Posterior cingulate gyrus (tissue), 11 donors: Measurements from ENCODE around the gene PCGF1.
A peak's percentile ranks its signal among the peaks of the same experiment; 100 is the strongest.

ENCODE experiments used
- DNase-seq, 10 donors: peaks; one replicate each; pipeline versions ENCODE4 v3.0.0 to v3.0.0-alpha.2; 2020 to 2021; ENCODE audit warnings: mixed read lengths in 3 of 10
- intact Hi-C: fragments of 100-400 bp; cut with DNase I; formaldehyde crosslinking; loops from one replicate; pipeline ENCODE4 v1.15.1; 2023

Gene PCGF1

DNA sequence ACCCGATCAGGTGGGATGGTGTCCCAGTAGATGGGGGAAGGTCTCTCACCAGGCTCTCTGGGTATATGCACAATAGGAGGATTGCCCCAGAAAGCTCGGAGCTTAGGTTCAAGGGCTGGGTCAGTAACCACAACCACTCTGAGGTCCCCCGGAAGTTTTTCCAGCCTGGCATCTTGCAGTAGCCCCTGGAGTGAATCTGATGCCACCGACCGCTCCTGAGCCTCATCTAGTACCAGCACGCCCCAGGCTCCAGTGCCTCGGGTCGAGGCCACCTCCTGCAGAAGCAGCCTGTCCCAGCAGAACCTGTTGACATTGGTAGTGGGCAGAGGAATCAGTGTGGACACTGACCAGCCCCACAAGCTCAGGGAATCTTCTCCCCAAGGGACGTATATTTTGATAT lies 16.5 kb upstream of the PCGF1 start:
- no peak for DNase-seq
- intact Hi-C loops = no loop called here

DNA sequence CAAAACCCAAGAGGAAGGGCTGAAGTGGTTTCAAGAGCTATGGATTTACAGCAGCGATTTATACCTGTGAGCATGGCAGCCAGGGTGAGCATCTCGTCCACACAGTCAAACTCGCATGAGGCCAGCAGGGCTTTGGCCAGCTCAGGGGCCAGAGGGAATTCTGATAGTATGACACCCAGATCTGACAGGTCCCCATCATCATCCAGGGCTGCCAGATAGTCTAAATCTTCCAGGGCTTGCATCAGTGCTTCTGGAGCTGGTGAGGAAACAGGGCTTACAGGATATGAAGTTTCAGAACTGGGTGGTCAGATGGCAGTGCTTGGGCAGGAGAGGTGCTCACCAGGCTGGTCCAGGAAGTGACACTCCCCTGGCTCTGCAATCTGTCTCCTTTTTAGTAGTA lies 15.0 kb upstream of the PCGF1 start:
- intact Hi-C loops = no loop called here
- no peak for DNase-seq

DNA sequence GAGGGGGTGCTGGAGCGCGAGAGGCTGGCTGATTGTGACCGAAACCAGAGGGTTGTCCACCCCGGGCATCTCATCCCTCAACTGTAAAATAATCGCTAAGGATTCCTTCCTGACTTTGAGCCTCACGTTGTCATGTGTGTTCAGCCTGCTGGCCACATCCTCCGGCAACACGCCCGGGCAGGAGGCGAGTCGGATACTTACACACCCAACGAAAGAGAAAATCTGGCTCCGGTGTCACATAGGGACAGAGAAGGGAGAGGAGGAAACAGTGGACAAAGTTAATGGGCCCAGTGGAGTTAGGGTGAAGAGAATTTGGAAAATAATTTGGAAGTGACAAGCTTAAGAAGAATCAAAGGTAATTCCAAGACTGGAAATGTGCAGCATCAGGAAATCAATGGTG lies 9.2 kb upstream of the PCGF1 start:
- intact Hi-C loops = no loop called here
- no peak for DNase-seq

DNA sequence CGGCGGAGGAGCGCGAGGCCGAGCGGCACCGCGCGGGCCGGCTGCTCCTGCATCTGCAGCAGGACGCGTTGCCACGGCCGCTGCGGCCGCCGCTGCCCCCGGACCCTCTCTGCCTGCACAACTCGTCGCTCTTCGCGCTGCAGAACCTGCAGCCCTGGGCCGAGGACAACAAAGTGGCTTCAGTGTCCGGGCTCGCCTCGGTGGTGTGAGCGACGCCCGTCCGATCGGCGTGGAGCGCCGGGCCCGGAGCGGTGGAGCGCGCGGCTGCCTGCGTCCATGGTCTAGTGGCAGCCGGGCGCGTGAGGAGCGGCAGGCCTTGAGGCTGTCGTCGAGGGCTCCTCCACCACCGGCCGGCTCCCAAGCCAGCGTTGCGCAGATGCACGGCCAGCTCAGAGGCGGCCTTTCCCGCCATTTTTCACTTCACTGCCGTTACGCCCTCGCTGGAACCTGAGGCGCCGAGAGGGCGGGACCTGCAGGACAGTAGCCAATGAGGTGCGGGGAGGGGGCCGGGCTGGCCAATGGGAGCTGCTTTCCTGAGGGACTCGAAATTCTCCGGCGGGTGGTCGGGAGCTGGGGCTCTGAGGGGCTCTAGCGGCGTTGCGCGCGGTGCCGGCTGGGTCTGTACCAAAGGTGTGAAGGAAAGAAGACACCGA lies 8.6 kb upstream of the PCGF1 start:
- intact Hi-C loops = no loop called here
- peak in 6 of 10 donors; percentile 27 to 92 (median 68) for DNase-seq

DNA sequence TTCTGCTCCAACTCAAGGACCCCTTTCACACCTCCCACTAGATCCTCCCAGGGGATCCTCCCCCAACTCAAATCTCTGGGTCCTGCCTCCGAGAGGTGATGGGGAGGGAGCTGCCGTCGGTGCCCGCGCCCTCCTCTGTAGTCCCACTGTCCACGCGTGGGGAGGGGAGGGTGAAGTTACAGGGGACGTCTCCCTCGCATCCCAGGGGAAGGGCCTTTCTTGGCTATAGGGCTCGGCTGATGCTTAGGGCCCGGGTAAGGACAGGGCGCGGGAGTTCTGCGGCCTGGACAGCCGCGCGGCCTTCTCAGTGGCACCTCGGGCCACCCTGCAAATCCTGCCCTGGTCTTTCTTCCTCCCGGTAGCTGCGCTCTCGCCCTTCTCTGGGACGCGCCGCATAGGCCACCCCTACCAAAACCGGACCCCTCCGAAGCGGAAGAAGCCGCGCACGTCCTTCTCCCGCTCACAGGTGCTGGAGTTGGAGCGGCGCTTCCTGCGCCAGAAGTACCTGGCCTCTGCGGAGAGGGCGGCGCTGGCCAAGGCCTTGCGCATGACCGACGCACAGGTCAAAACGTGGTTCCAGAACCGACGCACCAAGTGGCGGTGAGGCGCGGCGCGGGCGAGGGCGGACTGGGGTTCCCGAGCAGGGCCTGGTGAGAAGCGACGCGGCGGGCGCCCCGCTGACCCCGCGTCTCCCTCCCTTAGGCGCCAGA lies 7.9 kb upstream of the PCGF1 start:
- peak in 2 of 10 donors; percentile 53 to 59 for DNase-seq
- intact Hi-C loops = no loop called here

DNA sequence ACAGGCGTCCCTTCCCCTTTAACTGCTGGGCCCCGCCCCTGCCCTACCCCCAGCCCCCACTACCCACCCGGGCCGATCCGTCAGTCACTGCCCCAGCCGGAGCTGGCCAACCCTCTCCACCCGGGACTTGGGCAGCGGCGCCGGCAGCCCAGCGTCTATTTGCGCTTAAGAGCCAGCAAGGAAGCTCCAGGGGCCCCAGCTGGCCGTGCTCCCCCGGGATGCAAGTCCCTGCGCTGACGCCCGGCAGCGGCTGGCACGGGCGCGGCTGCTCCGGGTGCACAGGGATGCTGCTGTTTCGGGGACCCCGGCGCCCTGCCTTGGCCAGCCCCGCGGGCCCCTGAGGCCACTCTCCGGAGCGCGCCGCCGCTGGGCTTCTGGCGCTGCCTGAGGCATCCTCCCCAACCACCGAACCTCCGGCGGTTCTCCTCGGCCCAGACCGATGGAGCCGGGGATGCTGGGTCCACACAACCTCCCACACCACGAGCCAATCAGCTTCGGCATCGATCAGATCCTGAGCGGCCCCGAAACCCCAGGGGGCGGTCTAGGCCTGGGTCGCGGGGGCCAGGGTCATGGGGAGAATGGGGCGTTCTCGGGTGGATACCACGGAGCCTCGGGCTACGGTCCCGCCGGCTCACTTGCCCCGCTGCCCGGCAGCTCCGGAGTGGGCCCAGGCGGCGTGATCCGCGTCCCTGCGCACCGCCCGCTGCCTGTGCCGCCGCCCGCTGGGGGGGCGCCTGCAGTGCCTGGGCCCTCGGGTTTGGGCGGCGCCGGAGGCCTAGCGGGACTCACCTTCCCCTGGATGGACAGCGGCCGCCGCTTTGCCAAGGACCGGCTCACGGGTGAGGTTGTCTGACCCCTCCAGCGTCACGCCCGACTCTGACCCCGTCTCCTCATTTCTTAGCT lies 7.1 kb upstream of the PCGF1 start, which contains the start of gene TLX2:
TLX2 (plus strand) TSS at position 83 of the 903 bp plus-strand sequence; CDS start at position 440, 357 bp downstream.
- intact Hi-C loops = no loop called here
- DNase-seq = peak in 1 of 10 donors; percentile 73

DNA sequence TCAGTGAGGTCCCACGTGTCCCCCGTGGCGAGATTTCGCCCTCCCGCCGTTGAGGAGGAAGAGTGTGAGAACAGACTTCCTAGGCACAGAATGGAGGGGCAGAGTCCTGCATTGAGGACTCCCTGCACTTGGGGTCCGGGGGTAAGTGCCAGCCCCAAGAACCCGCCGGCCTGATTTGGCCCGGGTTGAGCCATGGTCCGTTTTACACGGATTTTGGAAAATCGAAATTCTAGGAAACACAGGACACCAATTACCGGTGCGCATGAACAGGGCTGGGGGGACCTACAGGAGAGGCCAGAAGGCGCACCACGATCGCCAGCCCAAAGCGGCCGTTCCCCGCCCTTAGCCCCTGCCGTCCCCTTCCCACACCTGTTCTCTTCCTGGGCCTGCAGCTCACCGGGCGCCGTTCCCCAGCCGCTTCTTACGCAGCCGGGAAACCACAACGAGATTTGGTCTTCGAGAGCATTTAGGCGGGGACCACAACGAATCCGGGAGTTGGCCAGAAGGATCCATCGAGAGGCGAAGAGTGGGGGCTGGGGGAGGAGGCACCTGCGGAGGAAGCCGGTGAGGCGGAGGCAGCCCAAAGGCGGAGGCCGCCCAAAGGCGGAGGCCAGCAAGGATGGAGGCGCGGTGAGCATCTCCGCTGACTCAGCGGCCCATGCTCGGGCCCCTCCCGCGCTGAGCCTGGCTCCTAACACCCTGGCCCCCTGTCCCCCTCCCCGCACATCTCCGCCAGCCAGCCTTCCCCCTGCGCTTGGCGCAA lies 6.3 kb upstream of the PCGF1 start:
- intact Hi-C loops = no loop called here
- peak in 1 of 10 donors; percentile 72 for DNase-seq

DNA sequence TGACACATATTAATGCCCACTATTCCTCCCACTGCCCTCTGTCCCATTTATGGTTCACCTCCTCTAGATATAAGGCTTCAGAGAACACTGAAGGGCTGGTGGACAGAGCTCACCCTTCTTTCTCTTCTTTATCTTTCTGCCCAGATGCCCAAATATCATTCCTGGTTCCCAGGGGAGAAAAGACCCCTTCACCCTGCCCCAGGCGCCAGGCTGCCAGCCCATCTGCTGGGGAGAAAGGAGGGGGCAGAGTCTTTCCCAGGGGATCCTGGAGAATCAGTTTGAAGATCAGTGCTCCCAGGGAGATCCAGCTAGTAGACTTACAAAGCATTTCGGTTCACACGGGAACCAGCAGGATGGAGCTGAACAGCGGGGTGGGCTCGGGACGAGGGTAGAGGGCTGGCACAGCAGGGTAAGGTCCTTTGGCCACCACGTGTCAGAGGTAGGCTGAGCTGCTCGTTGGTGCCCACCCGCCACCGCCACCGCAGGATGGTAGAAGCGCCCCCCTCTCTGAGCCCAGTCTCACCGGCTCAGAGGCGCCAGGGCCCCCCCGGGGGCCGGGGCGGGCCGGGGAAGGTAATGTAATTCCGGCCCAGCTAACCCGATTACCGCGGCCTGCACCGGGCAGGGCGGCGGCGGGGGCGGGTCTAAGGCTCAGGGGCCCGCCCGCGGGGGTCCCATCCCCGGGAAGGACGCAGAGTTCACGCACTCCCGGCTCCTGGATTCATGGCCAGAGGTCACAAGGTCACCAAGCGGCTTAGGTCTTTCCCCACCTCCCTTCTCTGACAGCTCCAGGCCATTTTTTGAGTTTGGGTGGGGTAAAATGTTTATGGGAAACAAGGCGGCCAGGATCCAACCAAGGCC lies 5.5 kb upstream of the PCGF1 start:
- intact Hi-C loops = no loop called here
- peak in 2 of 10 donors; percentile 33 to 59 for DNase-seq

DNA sequence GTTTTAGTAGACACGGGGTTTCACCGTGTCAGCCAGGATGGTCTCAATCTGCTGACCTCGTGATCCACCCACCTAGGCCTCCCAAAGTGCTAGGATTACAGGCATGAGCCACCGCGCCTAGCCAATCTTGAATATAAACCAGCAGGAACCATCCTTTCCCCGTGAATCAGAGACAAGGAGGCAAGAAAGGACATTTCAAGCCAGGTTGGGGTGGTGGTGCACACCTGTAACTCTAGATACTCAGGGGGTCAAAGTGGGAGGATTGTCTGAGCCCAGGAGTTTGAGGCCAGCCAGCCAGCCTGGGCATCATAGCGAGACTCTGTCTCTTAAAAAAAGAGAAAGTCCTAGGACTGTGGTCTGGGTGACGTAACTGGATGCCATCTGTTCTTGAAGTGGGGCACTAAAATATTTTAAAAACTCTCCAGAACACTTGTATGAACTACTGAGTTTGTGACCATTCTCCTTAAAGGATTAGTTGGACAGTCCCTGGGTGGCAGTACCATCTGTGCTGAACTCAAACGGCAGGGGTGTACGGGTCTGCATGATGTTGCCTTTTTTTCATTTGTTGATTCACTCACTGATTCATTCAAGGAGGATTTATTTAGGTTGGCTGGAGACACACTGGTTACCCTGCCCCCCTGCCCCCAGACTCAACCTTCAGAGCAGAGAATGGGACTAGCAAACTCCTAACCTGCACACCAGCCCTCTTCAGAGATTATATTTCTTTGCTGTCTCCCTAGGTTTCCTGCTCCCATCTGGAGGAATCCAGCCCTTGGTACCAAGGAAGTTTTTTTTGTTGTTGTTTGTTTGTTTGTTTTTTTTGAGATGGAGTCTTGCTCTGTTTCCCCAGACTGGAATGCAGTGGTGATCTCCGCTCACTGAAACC lies 3.9 kb upstream of the PCGF1 start:
- peak in 2 of 10 donors; percentile 8 to 35 for DNase-seq
- intact Hi-C loops = no loop called here

DNA sequence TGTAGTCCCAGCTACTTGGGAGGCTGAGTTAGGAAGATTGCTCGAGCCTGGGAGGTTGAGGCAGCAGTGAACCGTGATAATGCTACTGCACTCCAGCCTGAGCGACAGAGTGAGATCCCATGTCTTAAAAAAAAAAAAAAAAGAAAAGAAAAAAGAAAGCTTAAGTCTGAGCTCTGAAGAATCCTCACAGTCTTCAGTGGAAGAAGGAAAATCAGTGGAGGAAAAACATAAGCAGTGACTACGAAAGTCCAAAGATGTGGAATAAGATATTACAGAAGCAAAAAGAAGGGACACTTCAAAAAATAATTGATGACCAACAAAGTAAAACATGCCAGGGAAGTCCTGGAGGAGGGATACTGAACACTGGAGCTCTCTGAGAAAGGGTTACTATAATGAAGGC lies 2.8 kb upstream of the PCGF1 start:
- intact Hi-C loops = no loop called here
- DNase-seq = no peak

DNA sequence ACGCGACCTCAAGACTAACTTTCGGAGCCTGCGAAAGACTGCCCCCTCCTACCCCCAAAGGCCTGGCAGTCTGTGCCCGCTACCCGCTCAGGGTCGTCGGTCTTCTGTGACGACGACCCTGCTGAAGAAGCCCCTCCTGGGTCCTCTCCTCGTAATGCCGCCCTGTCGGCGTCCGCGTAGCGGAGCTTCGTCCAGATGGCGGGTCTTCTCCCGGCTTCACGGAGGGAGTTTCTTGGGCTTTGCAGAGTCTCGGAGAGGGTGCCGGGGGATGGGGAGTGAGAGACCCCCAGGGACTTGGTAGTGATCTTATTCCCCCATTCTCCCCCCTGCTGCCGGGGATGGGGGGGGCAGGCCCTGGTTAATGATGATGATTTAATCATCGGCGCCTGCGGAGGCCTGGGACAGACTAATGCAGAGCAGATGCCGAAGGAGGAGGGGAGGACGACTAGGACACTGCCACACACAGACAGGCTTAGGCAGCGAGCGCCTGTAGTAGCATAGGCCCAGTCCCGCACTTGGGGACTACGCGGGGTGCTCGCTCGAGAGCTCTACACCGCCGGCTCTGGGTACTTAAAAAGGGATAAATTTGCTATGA lies 528 bp upstream of the PCGF1 start:
- peak in 4 of 10 donors; percentile 15 to 87 (median 66) for DNase-seq
- intact Hi-C loops = loop anchor here (1.0 kb wide), 2 partner anchors 21 to 25 kb away; partner anchors contain the start of genes AUP1, HTRA2 and TTC31

DNA sequence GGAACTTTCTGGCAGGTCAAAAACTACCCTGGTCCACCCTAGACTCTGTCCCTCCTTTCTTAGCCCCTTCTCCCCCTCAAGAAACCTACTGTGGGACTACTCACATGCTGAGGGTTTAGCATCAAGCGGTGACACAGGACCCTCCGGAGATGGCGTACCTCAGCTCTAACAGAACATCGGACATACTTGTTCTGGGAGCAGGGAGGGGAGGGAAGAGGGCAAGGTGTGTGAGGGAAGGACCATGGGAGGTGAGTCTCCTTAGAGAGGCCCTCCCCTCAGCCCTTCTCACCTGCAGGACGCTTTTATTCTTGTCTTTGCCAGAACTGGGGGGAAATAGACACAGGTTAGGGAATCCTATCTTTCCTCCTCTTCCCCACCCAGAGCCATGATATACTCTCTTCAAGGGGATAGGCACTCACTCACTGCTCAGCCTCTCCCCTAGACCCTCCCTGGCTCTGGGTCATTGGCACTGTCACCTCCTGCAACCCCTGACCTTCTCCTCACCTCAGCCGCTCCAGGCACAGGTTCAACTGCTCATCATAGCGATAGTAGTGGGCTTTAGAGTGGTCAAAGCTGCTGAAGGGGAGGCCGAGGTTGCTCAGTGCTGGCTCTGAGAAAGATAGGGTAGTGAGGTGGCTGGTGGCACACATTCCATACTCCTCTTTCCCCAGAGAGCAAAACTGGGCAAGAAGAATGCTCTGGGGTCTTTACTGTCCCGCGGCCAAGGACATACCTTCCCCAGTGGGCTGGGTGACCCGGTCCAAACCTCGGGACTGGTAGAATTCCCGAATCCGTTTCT lies 1.8 kb downstream of the PCGF1 start:
- intact Hi-C loops = no loop called here
- DNase-seq = peak in 2 of 10 donors; percentile 31 to 75

DNA sequence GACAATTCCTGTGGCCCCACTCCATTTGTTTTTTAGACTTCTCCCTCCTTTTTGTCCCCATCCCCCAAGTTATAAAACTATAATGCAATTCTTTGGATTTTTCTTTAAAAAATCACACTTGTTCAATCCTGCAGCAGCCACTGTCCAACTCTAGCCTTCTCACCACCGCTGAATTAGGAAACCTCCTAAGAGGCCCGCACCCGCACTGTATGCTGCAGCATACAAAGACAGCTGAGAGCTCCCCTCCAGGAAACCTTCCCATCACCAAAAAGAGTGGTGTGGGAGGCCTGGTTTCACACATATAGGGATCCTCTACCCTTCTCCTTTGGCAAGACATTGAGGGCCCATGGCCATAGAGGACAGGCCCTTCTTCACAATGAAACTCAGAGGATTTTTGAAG lies 2.9 kb downstream of the PCGF1 start:
- intact Hi-C loops = loop anchor here (5.0 kb wide), 1 partner anchor 83 kb away; no protein-coding TSS in a partner anchor
- DNase-seq = peak in 1 of 10 donors; percentile 7

DNA sequence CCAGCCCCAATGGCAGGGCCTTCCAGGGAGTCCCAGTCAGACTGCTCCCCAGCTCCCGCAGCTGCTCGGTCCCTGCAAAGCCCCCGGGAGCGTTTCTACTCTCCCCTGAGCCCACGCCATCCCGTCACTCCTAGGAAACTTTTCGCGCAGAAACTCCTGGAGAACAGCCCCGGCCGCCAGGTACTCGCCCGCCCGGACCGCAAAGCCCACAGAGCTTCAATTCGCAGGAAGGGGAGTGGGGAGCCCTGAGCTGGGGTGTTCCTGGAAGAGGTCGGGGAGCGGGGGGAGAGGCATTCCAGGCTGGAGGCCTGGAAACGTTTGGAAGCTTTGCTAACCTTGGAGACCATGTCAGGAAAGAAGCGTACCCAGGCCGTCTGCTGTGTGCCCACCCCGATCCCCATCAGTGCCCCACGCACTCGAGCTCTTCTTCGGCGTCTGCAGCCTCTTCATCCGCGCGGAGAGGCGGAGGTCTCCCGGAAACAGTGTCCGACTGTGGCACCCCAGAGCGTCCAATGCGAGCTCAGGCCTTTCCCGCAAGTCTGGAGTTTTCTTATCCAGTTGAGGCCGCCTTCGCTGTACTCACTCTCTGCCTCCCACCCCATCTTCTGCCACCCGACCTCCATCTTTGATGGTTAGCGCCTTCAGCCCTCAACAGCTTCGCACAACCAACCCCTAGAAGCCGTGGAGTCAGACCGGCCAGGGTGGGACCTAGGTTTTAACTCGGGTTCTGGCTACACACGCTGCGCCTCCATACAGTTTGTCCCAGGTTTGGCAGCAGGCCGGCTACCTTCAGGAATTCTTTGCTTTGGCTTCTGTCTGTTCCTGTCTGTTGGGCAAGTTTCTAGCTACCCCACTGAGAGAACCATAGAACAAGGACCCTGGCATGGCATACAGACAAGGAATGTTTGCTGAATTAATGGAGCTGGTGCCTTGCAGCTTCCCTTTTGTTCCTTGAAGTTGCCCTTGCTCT lies 3.7 kb downstream of the PCGF1 start:
- DNase-seq = peak in 2 of 10 donors; percentile 69 to 81
- intact Hi-C loops = loop anchor here (5.0 kb wide), 1 partner anchor 84 kb away; no protein-coding TSS in a partner anchor

DNA sequence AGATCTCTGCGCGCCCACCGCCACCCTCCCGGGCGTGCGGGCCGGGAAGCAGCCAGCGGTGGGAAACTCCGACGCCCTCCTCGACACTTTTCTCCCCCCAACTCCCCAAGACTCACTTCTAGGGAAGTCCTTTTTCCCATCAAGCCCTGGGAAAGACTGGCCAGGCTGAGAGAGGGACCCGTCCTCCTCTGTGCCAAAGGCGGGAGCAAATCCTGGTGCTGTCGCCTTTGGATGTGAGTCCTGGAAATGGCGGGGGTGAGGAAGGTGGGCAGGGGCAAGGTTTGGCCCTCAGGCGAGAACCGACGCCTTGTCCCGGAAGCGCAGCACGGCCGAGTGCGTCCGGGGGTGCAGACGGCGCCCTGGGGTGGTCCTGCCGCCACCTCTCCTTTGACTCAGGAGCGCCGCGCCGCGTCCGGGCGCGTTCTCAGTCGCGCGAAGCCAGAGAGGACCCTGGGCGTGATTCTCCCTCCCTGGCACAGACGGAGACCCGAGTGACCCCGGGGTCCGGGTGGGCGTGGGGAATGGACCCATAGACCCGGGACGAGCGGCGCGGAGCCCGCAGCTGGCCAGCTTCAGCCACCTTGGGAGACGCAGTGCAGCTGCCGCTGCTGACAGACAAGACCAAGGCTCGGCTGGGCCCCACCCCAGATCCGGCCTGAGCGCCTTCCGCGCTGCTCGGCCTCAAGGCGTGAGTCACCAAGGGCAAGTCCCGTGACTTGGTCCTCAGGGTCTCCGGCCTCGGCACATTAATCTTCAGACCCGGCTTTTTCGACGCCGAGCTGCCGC lies 4.6 kb downstream of the PCGF1 start:
- intact Hi-C loops = loop anchor here (5.0 kb wide), 1 partner anchor 84 kb away; no protein-coding TSS in a partner anchor
- peak in 2 of 10 donors; percentile 80 to 81 for DNase-seq
